ENCODE measurements around the gene SLC25A30.

SLC25A30 gene

GRCh38 chr13:45368571-45368970 is 49.6 kb downstream of the SLC25A30 start:
- no peak for TF ChIP-seq CTCF (IDR thresholded peaks at IDR 0.05)

GRCh38 chr13:45368005-45368404 is 50.2 kb downstream of the SLC25A30 start:
- no peak for TF ChIP-seq CTCF (IDR thresholded peaks at IDR 0.05)

- TF ChIP-seq CTCF (IDR thresholded peaks at IDR 0.05), result no peak
These were observed 50.8 kb downstream of the SLC25A30 start for GRCh38 chr13:45367358-45367757.

GRCh38 chr13:45365558-45365885 is 52.7 kb downstream of the SLC25A30 start:
- TF ChIP-seq CTCF (IDR thresholded peaks at IDR 0.05), result no peak

GRCh38 chr13:45364876-45365557 is 53.2 kb downstream of the SLC25A30 start:
- no peak for TF ChIP-seq CTCF (IDR thresholded peaks at IDR 0.05)

GRCh38 chr13:45362939-45363338 is 55.2 kb downstream of the SLC25A30 start:
- no peak for TF ChIP-seq CTCF (IDR thresholded peaks at IDR 0.05)

- TF ChIP-seq CTCF (IDR thresholded peaks at IDR 0.05), result no peak
These were observed 56.5 kb downstream of the SLC25A30 start for GRCh38 chr13:45361596-45362206.

All from LNCAP (cell line).